Caco-2 (cell line): ENCODE results near the gene VPREB1. TPM values are rescaled to one million over a fixed set of nuclear protein-coding genes. Genes with fewer than 3 reads are reported as not detected.

Source experiments
- BruUV-seq: library from RNA; stranded (reverse); fragments of 400-500 nt; replicated peaks from 2 replicates; lab custom pipeline; 2021; lab: Mats Ljungman, UMichigan
- CTCF ChIA-PET: fragments of 300-600 bp; sonication (Branson Sonifier 250); formaldehyde crosslinking; loops from one replicate; lab custom pipeline; 2022; ENCODE audit warnings: antibody characterized with exemption; lab: Charles Lee
- POLR2A ChIA-PET: fragments of 300-600 bp; sonication (Branson Sonifier 250); formaldehyde crosslinking; loops from one replicate; lab custom pipeline; 2022; ENCODE audit warnings: antibody characterized with exemption; lab: Charles Lee
- DNase-seq, 2 experiments: peaks; one replicate each; pipeline versions ENCODE4 v3.0.0 to v3.0.0-alpha.2; 2020 to 2022
- H3K27me3 ChIP-seq: replicated peaks from 2 replicates; pipeline ENCODE4 v1.6.0; 2011; ENCODE audit warnings: low read length; ENCODE audit not compliant: control insufficient read depth, insufficient read depth
- H3K36me3 ChIP-seq: 2 replicates; pipeline ENCODE4 v1.5.1; 2011; ENCODE audit warnings: low read length; ENCODE audit not compliant: control insufficient read depth, insufficient read depth
- H3K4me1 ChIP-seq: fragments of 250-450 bp; sonication (Bioruptor Pico); 2 replicates; pipeline ENCODE4 v1.5.1; 2020; ENCODE audit warnings: mild to moderate bottlenecking
- H3K4me3 ChIP-seq: 2 replicates; pipeline ENCODE4 v1.5.1; 2011; ENCODE audit warnings: low read depth, mild to moderate bottlenecking, control low read depth, low read length
- H3K9me3 ChIP-seq: fragments of 250-450 bp; sonication (Bioruptor Pico); 2 replicates; pipeline ENCODE4 v1.5.1; 2020; ENCODE audit warnings: mild to moderate bottlenecking, moderate library complexity
- H3K27ac Mint-ChIP-seq: one replicate; pipeline ENCODE4 v1.8.0; 2022; ENCODE audit warnings: mixed read lengths; ENCODE audit not compliant: unreplicated experiment
- H3K27me3 Mint-ChIP-seq: one replicate; pipeline ENCODE4 v1.8.0; 2022; ENCODE audit warnings: mixed read lengths; ENCODE audit not compliant: insufficient read depth, unreplicated experiment
- H3K36me3 Mint-ChIP-seq: one replicate; pipeline ENCODE4 v1.8.0; 2022; ENCODE audit warnings: mild to moderate bottlenecking, mixed read lengths; ENCODE audit not compliant: insufficient read depth, unreplicated experiment
- H3K4me1 Mint-ChIP-seq: one replicate; pipeline ENCODE4 v1.8.0; 2022; ENCODE audit warnings: low read depth, mixed read lengths; ENCODE audit not compliant: unreplicated experiment
- H3K4me3 Mint-ChIP-seq: one replicate; pipeline ENCODE4 v1.8.0; 2022; ENCODE audit warnings: mild to moderate bottlenecking, moderate library complexity, mixed read lengths; ENCODE audit not compliant: unreplicated experiment
- H3K9me3 Mint-ChIP-seq: one replicate; pipeline ENCODE4 v1.8.0; 2022; ENCODE audit warnings: mixed read lengths; ENCODE audit not compliant: unreplicated experiment
- CTCF ChIP-seq, 2 experiments: fragments of 200-600 bp in 1 of 2; IDR thresholded peaks; 1 replicate in 1 of 2; 2 replicates in 1 of 2; pipeline versions ENCODE4 v1.5.1 to v1.8.0; 2011 to 2022; ENCODE audit warnings: antibody characterized with exemption in 1 of 2, control low read depth in 1 of 2, inconsistent platforms in 1 of 2, low read depth in 1 of 2, low read length in 1 of 2, mild to moderate bottlenecking in 1 of 2, moderate library complexity in 1 of 2; ENCODE audit not compliant: insufficient read depth in 1 of 2, severe bottlenecking in 1 of 2, unreplicated experiment in 1 of 2
- intact Hi-C: fragments of 100-400 bp; cut with micrococcal nuclease; formaldehyde crosslinking; loops from one replicate; pipeline ENCODE4 v1.10.0; 2022; ENCODE audit not compliant: unreplicated experiment
- total RNA-seq: library from RNA; stranded (reverse); gene quantifications from 2 replicates; pipeline ENCODE4 v1.2.3, GENCODE V29; 2022

The VPREB1 gene
- total RNA-seq, 1 experiment from 2014 or later: not detected

GRCh38 chr22:22214819-22215329 lies 29.7 kb upstream of the VPREB1 start:
- H3K27me3 ChIP-seq: no peaks in the 10 kb centered on the region
- Mint-ChIP-seq H3K4me3 (no peak overlapping the region), H3K27ac (no peak overlapping the region), H3K4me1 (peaks cover 7% of the 10 kb centered on the region), H3K27me3 (no peaks in the 10 kb centered on the region), H3K9me3 (no peaks in the 10 kb centered on the region), H3K36me3 (no peaks in the 10 kb centered on the region)
- H3K4me1 ChIP-seq: peaks cover 6% of the 10 kb centered on the region; the same call in 1 of the 2 replicates
- no TSS peak for BruUV-seq
- CTCF ChIA-PET: interaction anchor here (0.6 to 0.8 kb wide), 2 partner anchors 19 to 556 kb away, joined by 3 read pairs; no protein-coding TSS in a partner anchor
- H3K4me3 ChIP-seq: no peak overlapping the region
- intact Hi-C loops: no loop called here
- POLR2A ChIA-PET: no interaction called here
- H3K9me3 ChIP-seq: no peaks in the 10 kb centered on the region
- no peaks in the 10 kb centered on the region for H3K36me3 ChIP-seq
- no peak for TF ChIP-seq CTCF (IDR thresholded peaks at IDR 0.05; ENCODE audit: insufficient read depth in 1 of 2, low read depth in 1 of 2, low read length in 1 of 2, severe bottlenecking in 1 of 2, unreplicated experiment in 1 of 2)
- peak in 1 of 2 experiments; percentile 59 for DNase-seq

- H3K27me3 ChIP-seq: no peaks in the 10 kb centered on the region
- DNase-seq: no peak
- Mint-ChIP-seq H3K4me3 (no peak overlapping the region), H3K27ac (no peak overlapping the region), H3K9me3 (no peaks in the 10 kb centered on the region), H3K36me3 (no peaks in the 10 kb centered on the region), H3K4me1 (peaks cover 7% of the 10 kb centered on the region), H3K27me3 (no peaks in the 10 kb centered on the region)
- H3K36me3 ChIP-seq: no peaks in the 10 kb centered on the region
- H3K4me3 ChIP-seq: no peak overlapping the region
- TF ChIP-seq CTCF (IDR thresholded peaks at IDR 0.05; ENCODE audit: insufficient read depth in 1 of 2, low read depth in 1 of 2, low read length in 1 of 2, severe bottlenecking in 1 of 2, unreplicated experiment in 1 of 2): no peak
- no TSS peak for BruUV-seq
- intact Hi-C loops: no loop called here
- CTCF ChIA-PET: no interaction called here
- no peaks in the 10 kb centered on the region for H3K9me3 ChIP-seq
- H3K4me1 ChIP-seq: peaks cover 6% of the 10 kb centered on the region; the same call in 1 of the 2 replicates
- POLR2A ChIA-PET: no interaction called here
Observed at GRCh38 chr22:22215659-22216449, 28.7 kb upstream of the VPREB1 start.

- DNase-seq: no peak
- BruUV-seq: no TSS peak
Observed at GRCh38 chr22:22216450-22216959, 28.1 kb upstream of the VPREB1 start.

More at GRCh38 chr22:22216450-22216959, 28.1 kb upstream of the VPREB1 start:
- H3K9me3 ChIP-seq: no peaks in the 10 kb centered on the region
- POLR2A ChIA-PET: no interaction called here
- H3K27me3 ChIP-seq: no peaks in the 10 kb centered on the region
- Mint-ChIP-seq H3K27ac (no peak overlapping the region), H3K4me3 (no peak overlapping the region), H3K4me1 (peaks cover 7% of the 10 kb centered on the region), H3K36me3 (no peaks in the 10 kb centered on the region), H3K9me3 (no peaks in the 10 kb centered on the region), H3K27me3 (no peaks in the 10 kb centered on the region)
- no peaks in the 10 kb centered on the region for H3K36me3 ChIP-seq
- TF ChIP-seq CTCF (IDR thresholded peaks at IDR 0.05; ENCODE audit: insufficient read depth in 1 of 2, low read depth in 1 of 2, low read length in 1 of 2, severe bottlenecking in 1 of 2, unreplicated experiment in 1 of 2): no peak
- no peak overlapping the region for H3K4me3 ChIP-seq
- intact Hi-C loops: no loop called here
- H3K4me1 ChIP-seq: peaks cover 6% of the 10 kb centered on the region; the same call in 1 of the 2 replicates
- CTCF ChIA-PET: no interaction called here
